NCI-H2196 treated with DMSO at 0.1 percent for 48 hours (cell line): ENCODE results near the gene OR10A2.
"Not testable (repeated sequence)": the region's sequence is repeated elsewhere in the genome, so short reads cannot be mapped to it uniquely, and the experiment has no call there.

Experiments
- DNase-seq: peaks from one replicate; lab custom pipeline; 2025; ENCODE audit not compliant: unreplicated experiment; lab: John Stamatoyannopoulos, UW

OR10A2 gene

GRCh38 chr11:6887711-6888110 lies 24.9 kb downstream of the OR10A2 start:
- not testable (repeated sequence) for DNase-seq

GRCh38 chr11:6888830-6889229 lies 26.0 kb downstream of the OR10A2 start:
- DNase-seq = no peak

GRCh38 chr11:6889835-6890234 lies 27.0 kb downstream of the OR10A2 start:
- DNase-seq = no peak

GRCh38 chr11:6892400-6892799 lies 29.5 kb downstream of the OR10A2 start, which contains the start of gene OR2D2:
Gene OR2D2 (minus strand): TSS chr11:6892500. CDS start chr11:6892500, 0 bp downstream.
- DNase-seq = no peak

- DNase-seq = no peak
Measured at GRCh38 chr11:6894097-6894496, 31.2 kb downstream of the OR10A2 start.

- no peak for DNase-seq
Measured at GRCh38 chr11:6895010-6895409, 32.2 kb downstream of the OR10A2 start.

- no peak for DNase-seq
Measured at GRCh38 chr11:6898911-6899310, 36.1 kb downstream of the OR10A2 start.

- no peak for DNase-seq
Measured at GRCh38 chr11:6900327-6900999, 37.6 kb downstream of the OR10A2 start.

- not testable (repeated sequence) for DNase-seq
Measured at GRCh38 chr11:6904804-6905203, 41.9 kb downstream of the OR10A2 start.

GRCh38 chr11:6911378-6911777 lies 48.5 kb downstream of the OR10A2 start:
- no peak for DNase-seq

GRCh38 chr11:6911948-6912347 lies 49.1 kb downstream of the OR10A2 start:
- no peak for DNase-seq

- no peak for DNase-seq
Measured at GRCh38 chr11:6919698-6920097, 56.8 kb downstream of the OR10A2 start.

GRCh38 chr11:6920702-6921101 lies 57.8 kb downstream of the OR10A2 start, which contains the start of gene OR2D3:
Gene OR2D3 (plus strand): TSS chr11:6921002. CDS start chr11:6921002, 0 bp downstream.
- DNase-seq = no peak
